ENCODE results near the gene EIF2AK2.

- no peak for TF ChIP-seq EZH2phosphoT487 (IDR thresholded peaks at IDR 0.05; ENCODE audit: insufficient read depth, low read depth)
- TF ChIP-seq EZH2 (IDR thresholded peaks at IDR 0.05; ENCODE audit: insufficient read depth, poor library complexity, severe bottlenecking) = no peak
Measured at GRCh38 chr2:37143974-37144373, 12.8 kb downstream of the EIF2AK2 start.

Measured in GM23248 (cell line).